Osteocyte (in vitro differentiated cells): ENCODE data around the gene ELOVL4. TPM values are rescaled to one million over a fixed set of nuclear protein-coding genes. Genes with fewer than 3 reads are reported as not detected.

Source experiments
- DNase-seq: peaks from one replicate; pipeline ENCODE4 v3.0.0; 2021; ENCODE audit warnings: mixed read lengths; ENCODE audit not compliant: unreplicated experiment; ENCODE audit errors: extremely low spot score
- H3K27ac Mint-ChIP-seq: one replicate; pipeline ENCODE4 v1.8.0; 2021; ENCODE audit warnings: mild to moderate bottlenecking, mixed read lengths; ENCODE audit not compliant: unreplicated experiment
- H3K27me3 Mint-ChIP-seq: one replicate; pipeline ENCODE4 v1.8.0; 2021; ENCODE audit warnings: mixed read lengths; ENCODE audit not compliant: unreplicated experiment
- H3K36me3 Mint-ChIP-seq: one replicate; pipeline ENCODE4 v1.8.0; 2021; ENCODE audit warnings: mixed read lengths; ENCODE audit not compliant: unreplicated experiment
- H3K4me1 Mint-ChIP-seq: one replicate; pipeline ENCODE4 v1.8.0; 2021; ENCODE audit warnings: mixed read lengths; ENCODE audit not compliant: unreplicated experiment
- H3K4me3 Mint-ChIP-seq: one replicate; pipeline ENCODE4 v1.8.0; 2021; ENCODE audit warnings: mild to moderate bottlenecking, moderate library complexity, mixed read lengths; ENCODE audit not compliant: unreplicated experiment
- H3K9me3 Mint-ChIP-seq: one replicate; pipeline ENCODE4 v1.8.0; 2021; ENCODE audit warnings: mixed read lengths; ENCODE audit not compliant: unreplicated experiment
- CTCF ChIP-seq: fragments of 200-600 bp; sonication (generic); IDR thresholded peaks from 2 replicates; pipeline ENCODE4 v1.5.0; 2021; ENCODE audit warnings: antibody characterized with exemption, mild to moderate bottlenecking, moderate library complexity
- total RNA-seq: library from RNA; stranded (reverse); gene quantifications from 2 replicates; pipeline ENCODE4 v1.2.1, GENCODE V29; 2021

The ELOVL4 gene
- total RNA-seq, 1 donor from 2014 or later, result 4.8 TPM

- H3K9me3 Mint-ChIP-seq, result no peaks in the 10 kb centered on the region
- H3K36me3 Mint-ChIP-seq, result no peaks in the 10 kb centered on the region
- H3K4me3 Mint-ChIP-seq, result no peak overlapping the region
- no peaks in the 10 kb centered on the region for H3K4me1 Mint-ChIP-seq
- H3K27me3 Mint-ChIP-seq, result peaks cover 31% of the 10 kb centered on the region
- no peak for TF ChIP-seq CTCF
- DNase-seq, result no peak
- no peak overlapping the region for H3K27ac Mint-ChIP-seq
These were observed 69.1 kb downstream of the ELOVL4 start for GRCh38 chr6:79878142-79878748.

GRCh38 chr6:79874531-79875134 lies 72.7 kb downstream of the ELOVL4 start:
- no peaks in the 10 kb centered on the region for H3K9me3 Mint-ChIP-seq
- H3K27ac Mint-ChIP-seq, result no peak overlapping the region
- no peak for TF ChIP-seq CTCF
- H3K27me3 Mint-ChIP-seq, result peaks cover 29% of the 10 kb centered on the region
- no peak for DNase-seq
- no peaks in the 10 kb centered on the region for H3K36me3 Mint-ChIP-seq
- H3K4me3 Mint-ChIP-seq, result no peak overlapping the region
- H3K4me1 Mint-ChIP-seq, result peaks cover 3% of the 10 kb centered on the region

DNA sequence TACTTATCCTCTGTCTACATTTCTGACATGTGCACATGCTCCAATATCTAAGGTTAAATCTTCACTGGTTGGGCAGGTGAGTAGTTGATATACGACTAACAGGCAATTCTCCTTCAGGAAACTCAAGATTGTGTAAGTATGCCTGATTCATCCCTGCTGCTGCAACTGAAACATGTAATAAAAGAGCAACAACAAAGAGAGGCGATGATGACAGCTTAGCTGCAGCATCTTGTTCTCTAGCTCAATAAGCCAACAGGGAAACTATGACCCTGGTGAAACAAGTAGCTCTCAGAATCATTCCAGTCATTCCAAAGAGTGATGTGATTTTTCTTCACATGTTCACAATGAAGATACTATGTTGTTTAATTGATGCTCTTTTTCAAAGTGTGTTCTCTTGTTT lies 74.4 kb downstream of the ELOVL4 start:
- Mint-ChIP-seq H3K27ac (no peak overlapping the region), H3K36me3 (no peaks in the 10 kb centered on the region), H3K4me3 (no peak overlapping the region), H3K27me3 (peaks cover 26% of the 10 kb centered on the region), H3K9me3 (no peaks in the 10 kb centered on the region), H3K4me1 (peaks cover 11% of the 10 kb centered on the region)
- no peak for DNase-seq
- no peak for TF ChIP-seq CTCF

- no peaks in the 10 kb centered on the region for H3K36me3 Mint-ChIP-seq
- H3K4me3 Mint-ChIP-seq, result no peak overlapping the region
- no peak for TF ChIP-seq CTCF
- H3K9me3 Mint-ChIP-seq, result no peaks in the 10 kb centered on the region
- no peak overlapping the region for H3K27ac Mint-ChIP-seq
- peaks cover 14% of the 10 kb centered on the region for H3K4me1 Mint-ChIP-seq
- H3K27me3 Mint-ChIP-seq, result peaks cover 26% of the 10 kb centered on the region
- DNase-seq, result no peak
These were observed 75.0 kb downstream of the ELOVL4 start for GRCh38 chr6:79872303-79872702.

DNA sequence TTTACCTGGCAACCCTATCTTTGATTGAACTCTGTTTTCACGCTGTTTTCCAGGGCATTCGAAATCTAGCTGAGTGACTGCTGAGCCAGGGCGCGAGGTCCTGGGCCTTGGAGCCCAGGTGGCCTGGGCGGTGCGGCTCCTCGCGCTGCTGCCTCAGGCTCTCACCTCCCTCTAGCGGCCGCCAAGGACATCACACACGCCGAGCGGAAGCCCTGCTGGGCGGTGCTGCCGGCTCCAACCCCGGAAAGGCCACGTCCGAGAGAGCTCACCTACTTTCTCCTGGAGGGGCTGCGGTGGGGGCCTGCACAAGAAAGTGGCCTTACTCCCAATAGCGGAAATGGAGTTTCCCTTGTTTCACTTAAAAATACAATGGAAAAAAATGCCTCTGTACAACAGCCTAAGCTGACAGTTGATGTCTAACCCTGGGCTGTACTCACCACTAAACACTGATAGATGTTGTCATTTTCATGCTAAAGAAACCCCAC lies 77.7 kb downstream of the ELOVL4 start:
- Mint-ChIP-seq H3K9me3 (no peaks in the 10 kb centered on the region), H3K4me1 (peaks cover 14% of the 10 kb centered on the region), H3K4me3 (peak overlapping the region; percentile 54), H3K27ac (no peak overlapping the region), H3K27me3 (peaks cover 18% of the 10 kb centered on the region), H3K36me3 (no peaks in the 10 kb centered on the region)
- peak; percentile 91 for TF ChIP-seq CTCF
- peak; percentile 88 for DNase-seq
